Panc1 (cell line): ENCODE measurements around the gene CRYBA1.

Source experiments
- POLR2AphosphoS5 ChIP-seq: IDR thresholded peaks from 2 replicates; pipeline ENCODE4 v1.6.1; 2012; ENCODE audit warnings: mild to moderate bottlenecking, low read depth, low read length, moderate library complexity
- SIN3A ChIP-seq: IDR thresholded peaks from 2 replicates; pipeline ENCODE4 v1.6.1; 2012; ENCODE audit warnings: low read depth, mild to moderate bottlenecking, low read length, moderate library complexity, borderline replicate concordance; ENCODE audit not compliant: insufficient read depth
- TCF7L2 ChIP-seq: IDR thresholded peaks from 2 replicates; pipeline ENCODE4 v1.6.1; 2011; ENCODE audit warnings: mild to moderate bottlenecking, low read depth, low read length, inconsistent platforms
- TF ChIP-seq, protein P1 (sequence below): fragments of 450-650 bp; IDR thresholded peaks from 2 replicates; pipeline ENCODE4 v1.5.1; 2017; ENCODE audit warnings: mild to moderate bottlenecking
- TF ChIP-seq, protein P2 (sequence below), 2 experiments: IDR thresholded peaks; 2 replicates each; pipeline ENCODE4 v1.6.1; 2011 to 2012; ENCODE audit warnings: low read depth in 2 of 2, control low read depth in 1 of 2, low read length in 1 of 2, mild to moderate bottlenecking in 1 of 2, moderate library complexity in 1 of 2; ENCODE audit not compliant: insufficient read depth in 1 of 2

DNA sequence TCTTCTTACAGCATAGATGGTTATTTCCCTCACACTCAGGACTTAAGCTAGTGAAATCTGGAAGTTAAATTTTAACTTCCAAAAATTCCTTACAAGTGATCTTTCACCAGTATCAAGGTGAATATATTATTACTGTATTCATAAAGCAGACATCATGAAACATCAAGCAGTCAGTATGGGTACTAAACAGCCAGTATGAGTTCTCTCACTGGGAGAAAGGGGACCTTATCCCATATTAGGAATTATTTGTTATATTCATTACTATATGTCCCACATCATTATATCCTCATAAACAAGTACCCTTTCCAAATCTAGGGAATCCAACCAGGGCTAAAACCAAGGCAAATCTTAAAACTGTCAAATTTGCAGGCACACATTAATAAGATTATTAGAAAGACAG, 32.0 kb downstream of the CRYBA1 start:
- TF ChIP-seq, protein P1, sequence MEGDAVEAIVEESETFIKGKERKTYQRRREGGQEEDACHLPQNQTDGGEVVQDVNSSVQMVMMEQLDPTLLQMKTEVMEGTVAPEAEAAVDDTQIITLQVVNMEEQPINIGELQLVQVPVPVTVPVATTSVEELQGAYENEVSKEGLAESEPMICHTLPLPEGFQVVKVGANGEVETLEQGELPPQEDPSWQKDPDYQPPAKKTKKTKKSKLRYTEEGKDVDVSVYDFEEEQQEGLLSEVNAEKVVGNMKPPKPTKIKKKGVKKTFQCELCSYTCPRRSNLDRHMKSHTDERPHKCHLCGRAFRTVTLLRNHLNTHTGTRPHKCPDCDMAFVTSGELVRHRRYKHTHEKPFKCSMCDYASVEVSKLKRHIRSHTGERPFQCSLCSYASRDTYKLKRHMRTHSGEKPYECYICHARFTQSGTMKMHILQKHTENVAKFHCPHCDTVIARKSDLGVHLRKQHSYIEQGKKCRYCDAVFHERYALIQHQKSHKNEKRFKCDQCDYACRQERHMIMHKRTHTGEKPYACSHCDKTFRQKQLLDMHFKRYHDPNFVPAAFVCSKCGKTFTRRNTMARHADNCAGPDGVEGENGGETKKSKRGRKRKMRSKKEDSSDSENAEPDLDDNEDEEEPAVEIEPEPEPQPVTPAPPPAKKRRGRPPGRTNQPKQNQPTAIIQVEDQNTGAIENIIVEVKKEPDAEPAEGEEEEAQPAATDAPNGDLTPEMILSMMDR = no peak
- no peak for TF ChIP-seq TCF7L2
- TF ChIP-seq POLR2AphosphoS5 = no peak
- TF ChIP-seq SIN3A = no peak
- TF ChIP-seq, protein P2, sequence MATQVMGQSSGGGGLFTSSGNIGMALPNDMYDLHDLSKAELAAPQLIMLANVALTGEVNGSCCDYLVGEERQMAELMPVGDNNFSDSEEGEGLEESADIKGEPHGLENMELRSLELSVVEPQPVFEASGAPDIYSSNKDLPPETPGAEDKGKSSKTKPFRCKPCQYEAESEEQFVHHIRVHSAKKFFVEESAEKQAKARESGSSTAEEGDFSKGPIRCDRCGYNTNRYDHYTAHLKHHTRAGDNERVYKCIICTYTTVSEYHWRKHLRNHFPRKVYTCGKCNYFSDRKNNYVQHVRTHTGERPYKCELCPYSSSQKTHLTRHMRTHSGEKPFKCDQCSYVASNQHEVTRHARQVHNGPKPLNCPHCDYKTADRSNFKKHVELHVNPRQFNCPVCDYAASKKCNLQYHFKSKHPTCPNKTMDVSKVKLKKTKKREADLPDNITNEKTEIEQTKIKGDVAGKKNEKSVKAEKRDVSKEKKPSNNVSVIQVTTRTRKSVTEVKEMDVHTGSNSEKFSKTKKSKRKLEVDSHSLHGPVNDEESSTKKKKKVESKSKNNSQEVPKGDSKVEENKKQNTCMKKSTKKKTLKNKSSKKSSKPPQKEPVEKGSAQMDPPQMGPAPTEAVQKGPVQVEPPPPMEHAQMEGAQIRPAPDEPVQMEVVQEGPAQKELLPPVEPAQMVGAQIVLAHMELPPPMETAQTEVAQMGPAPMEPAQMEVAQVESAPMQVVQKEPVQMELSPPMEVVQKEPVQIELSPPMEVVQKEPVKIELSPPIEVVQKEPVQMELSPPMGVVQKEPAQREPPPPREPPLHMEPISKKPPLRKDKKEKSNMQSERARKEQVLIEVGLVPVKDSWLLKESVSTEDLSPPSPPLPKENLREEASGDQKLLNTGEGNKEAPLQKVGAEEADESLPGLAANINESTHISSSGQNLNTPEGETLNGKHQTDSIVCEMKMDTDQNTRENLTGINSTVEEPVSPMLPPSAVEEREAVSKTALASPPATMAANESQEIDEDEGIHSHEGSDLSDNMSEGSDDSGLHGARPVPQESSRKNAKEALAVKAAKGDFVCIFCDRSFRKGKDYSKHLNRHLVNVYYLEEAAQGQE (IDR thresholded peaks at IDR 0.05; ENCODE audit: insufficient read depth in 1 of 2, low read depth in 2 of 2, low read length in 1 of 2) = no peak
